SK-N-SH treated with all-trans-retinoic acid at 6 μM for 48 hours (cell line): Measurements from ENCODE around the gene KCTD18.

Experiments
- ATAC-seq: fragments of 200-7000 bp; cut with Tn5 transposase; 3 replicates; pipeline ENCODE4 v1.9.1; 2020; ENCODE audit warnings: mild to moderate bottlenecking, moderate library complexity
- ARNTL ChIP-seq: fragments of 450-650 bp; formaldehyde crosslinking; IDR thresholded peaks from 2 replicates; pipeline ENCODE4 v1.5.0; 2020; ENCODE audit warnings: low read depth, mild to moderate bottlenecking, moderate library complexity, borderline replicate concordance
- BACH2 ChIP-seq: fragments of 250-450 bp; sonication (Bioruptor Pico); IDR thresholded peaks from 2 replicates; pipeline ENCODE4 v1.9.0; 2021; ENCODE audit warnings: mild to moderate bottlenecking, borderline replicate concordance
- CREB5 ChIP-seq: fragments of 250-450 bp; sonication (Bioruptor Pico); IDR thresholded peaks from 2 replicates; pipeline ENCODE4 v1.5.1; 2020; ENCODE audit warnings: low read depth, mild to moderate bottlenecking, moderate library complexity
- CSDC2 ChIP-seq: fragments of 250-450 bp; sonication (Bioruptor Pico); IDR thresholded peaks from 2 replicates; pipeline ENCODE4 v1.5.0; 2020; ENCODE audit warnings: mild to moderate bottlenecking, moderate library complexity
- CSRNP3 ChIP-seq: fragments of 250-450 bp; sonication (Bioruptor Pico); IDR thresholded peaks from 2 replicates; pipeline ENCODE4 v1.5.1; 2021; ENCODE audit warnings: mild to moderate bottlenecking, moderate library complexity
- ESRRG ChIP-seq: fragments of 250-450 bp; sonication (Bioruptor Pico); IDR thresholded peaks from 2 replicates; pipeline ENCODE4 v1.6.1; 2021; ENCODE audit warnings: mild to moderate bottlenecking
- GLIS3 ChIP-seq: fragments of 250-450 bp; sonication (Bioruptor Pico); IDR thresholded peaks from 2 replicates; pipeline ENCODE4 v1.5.0; 2020; ENCODE audit warnings: mild to moderate bottlenecking, moderate library complexity
- ISL1 ChIP-seq: fragments of 250-450 bp; sonication (Bioruptor Pico); IDR thresholded peaks from 2 replicates; pipeline ENCODE4 v2.1.2; 2022; ENCODE audit warnings: mild to moderate bottlenecking, moderate library complexity
- PATZ1 ChIP-seq: fragments of 250-450 bp; sonication (Bioruptor Pico); IDR thresholded peaks from 2 replicates; pipeline ENCODE4 v1.8.0; 2020; ENCODE audit warnings: mild to moderate bottlenecking, moderate library complexity, borderline replicate concordance
- POU6F1 ChIP-seq: fragments of 250-450 bp; sonication (Bioruptor Pico); IDR thresholded peaks from 2 replicates; pipeline ENCODE4 v1.8.0; 2021; ENCODE audit warnings: low read depth, mild to moderate bottlenecking, moderate library complexity, borderline replicate concordance
- PPARA ChIP-seq: fragments of 250-450 bp; sonication (Bioruptor Pico); IDR thresholded peaks from 2 replicates; pipeline ENCODE4 v1.5.0; 2020; ENCODE audit warnings: mild to moderate bottlenecking, borderline replicate concordance
- RARB ChIP-seq: fragments of 250-450 bp; sonication (Bioruptor Pico); IDR thresholded peaks from 2 replicates; pipeline ENCODE4 v1.8.0; 2021; ENCODE audit warnings: mild to moderate bottlenecking, moderate library complexity
- SNAI2 ChIP-seq: fragments of 250-450 bp; sonication (Bioruptor Pico); IDR thresholded peaks from 2 replicates; pipeline ENCODE4 v1.5.0; 2020; ENCODE audit warnings: mild to moderate bottlenecking, moderate library complexity
- TCF4 ChIP-seq: fragments of 250-450 bp; sonication (Bioruptor Pico); IDR thresholded peaks from 2 replicates; pipeline ENCODE4 v1.8.0; 2021; ENCODE audit warnings: mild to moderate bottlenecking, moderate library complexity, borderline replicate concordance
- TOX ChIP-seq: fragments of 250-450 bp; sonication (Bioruptor Pico); IDR thresholded peaks from 2 replicates; pipeline ENCODE4 v1.8.0; 2021; ENCODE audit warnings: mild to moderate bottlenecking, moderate library complexity, borderline replicate concordance
- ZC3H10 ChIP-seq: fragments of 250-450 bp; sonication (Bioruptor Pico); IDR thresholded peaks from 2 replicates; pipeline ENCODE4 v1.5.1; 2021; ENCODE audit warnings: mild to moderate bottlenecking, moderate library complexity
- ZFP30 ChIP-seq: fragments of 450-650 bp; formaldehyde crosslinking; IDR thresholded peaks from 2 replicates; pipeline ENCODE4 v1.5.0; 2022; ENCODE audit warnings: mild to moderate bottlenecking, moderate library complexity
- ZNF565 ChIP-seq: fragments of 450-650 bp; formaldehyde crosslinking; conservative IDR thresholded peaks from 2 replicates; pipeline ENCODE4 v1.5.0; 2020; ENCODE audit warnings: low read depth, mild to moderate bottlenecking, moderate library complexity
- ZNF70 ChIP-seq: fragments of 450-650 bp; formaldehyde crosslinking; IDR thresholded peaks from 2 replicates; pipeline ENCODE4 v1.5.0; 2020; ENCODE audit warnings: mild to moderate bottlenecking, moderate library complexity
- ZNF8 ChIP-seq: fragments of 450-650 bp; formaldehyde crosslinking; IDR thresholded peaks from 2 replicates; pipeline ENCODE4 v1.5.0; 2020; ENCODE audit warnings: mild to moderate bottlenecking, moderate library complexity

KCTD18 gene

GRCh38 chr2:200472853-200473464 is 36.9 kb downstream of the KCTD18 start (continued):
- TF ChIP-seq ESRRG (CRISPR knock-in tag) (no peak), ISL1 (CRISPR knock-in tag) (no peak), SNAI2 (CRISPR knock-in tag) (no peak), CSDC2 (no peak), RARB (CRISPR knock-in tag) (no peak), TCF4 (CRISPR knock-in tag) (no peak), ZNF70 (CRISPR knock-in tag) (no peak), BACH2 (CRISPR knock-in tag) (no peak)

- no peak for ATAC-seq
- TF ChIP-seq ZFP30 (CRISPR knock-in tag) (no peak), CREB5 (CRISPR knock-in tag) (no peak), ZNF70 (CRISPR knock-in tag) (no peak), TOX (no peak), RARB (CRISPR knock-in tag) (no peak), POU6F1 (no peak), ZNF8 (CRISPR knock-in tag) (no peak), GLIS3 (CRISPR knock-in tag) (no peak), CSRNP3 (CRISPR knock-in tag) (no peak), ZC3H10 (CRISPR knock-in tag) (no peak), ISL1 (CRISPR knock-in tag) (no peak), BACH2 (CRISPR knock-in tag) (no peak), ARNTL (CRISPR knock-in tag) (no peak)
Measured at GRCh38 chr2:200471928-200472645, 37.8 kb downstream of the KCTD18 start.

GRCh38 chr2:200471324-200471848 is 38.5 kb downstream of the KCTD18 start:
- TF ChIP-seq GLIS3 (CRISPR knock-in tag) = no peak
- no peak for TF ChIP-seq ZNF565
- no peak for TF ChIP-seq POU6F1
- no peak for TF ChIP-seq TOX
- TF ChIP-seq SNAI2 (CRISPR knock-in tag) = no peak
- TF ChIP-seq CSDC2 = no peak
- no peak for TF ChIP-seq ZNF8 (CRISPR knock-in tag)
- TF ChIP-seq PATZ1 = no peak
- TF ChIP-seq ZC3H10 (CRISPR knock-in tag) = no peak
- no peak for TF ChIP-seq PPARA (CRISPR knock-in tag)
- ATAC-seq = peak; percentile 65; the same call in 2 of the 3 replicates
